LoVo (cell line): ENCODE results near the gene LLGL2.

Experiments used
- DNase-seq: peaks from one replicate; pipeline ENCODE4 v3.0.0-alpha.2; 2016; ENCODE audit warnings: low spot score

LLGL2 gene

GRCh38 chr17:75616521-75617122, 91.1 kb downstream of the LLGL2 start:
- DNase-seq = no peak

GRCh38 chr17:75617218-75617617, 91.7 kb downstream of the LLGL2 start:
- peak; percentile 94 for DNase-seq

- no peak for DNase-seq
These were observed 92.2 kb downstream of the LLGL2 start for GRCh38 chr17:75617675-75618074.

GRCh38 chr17:75619506-75620431, 94.3 kb downstream of the LLGL2 start:
- DNase-seq = no peak

DNA sequence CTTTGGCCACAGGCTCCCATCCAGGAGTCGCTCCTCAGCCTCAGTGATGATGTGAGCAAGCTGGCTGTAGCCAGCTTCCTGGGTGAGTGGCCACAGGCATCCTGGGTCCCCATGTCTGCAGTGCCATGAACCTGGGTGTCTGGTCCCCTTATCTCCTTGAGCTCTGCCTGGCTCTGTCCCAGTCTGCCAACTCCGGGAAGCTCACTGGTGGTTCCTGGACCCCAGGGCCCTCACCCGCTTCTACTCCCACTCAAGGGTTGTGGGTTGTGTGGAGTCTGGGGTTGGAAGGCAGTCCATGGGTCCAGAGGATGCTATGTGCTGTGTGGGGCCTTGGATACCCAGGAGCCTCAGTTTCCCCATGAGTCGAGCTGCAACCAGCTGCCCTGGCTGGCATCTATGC, 96.0 kb downstream of the LLGL2 start:
- DNase-seq = no peak

DNA sequence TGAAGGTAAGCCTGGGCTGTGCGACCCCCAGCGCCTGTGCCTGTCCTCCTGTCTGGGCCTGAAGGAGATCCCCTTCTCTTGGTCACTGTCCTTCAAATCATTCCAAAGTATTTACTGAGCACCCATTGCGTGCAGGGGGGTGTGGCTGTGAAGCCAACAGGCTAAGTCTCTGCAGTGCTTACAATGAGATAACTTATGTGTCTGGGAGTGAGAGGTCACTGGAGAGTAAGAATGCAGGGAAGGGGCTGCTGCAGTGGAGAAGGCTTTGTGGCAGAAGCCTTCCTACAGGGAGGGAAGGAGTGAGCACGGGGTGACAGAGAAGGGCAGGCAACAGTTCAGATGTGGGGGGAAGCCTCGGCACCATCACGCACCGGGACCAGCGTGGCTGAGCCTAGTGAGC, 96.6 kb downstream of the LLGL2 start:
- DNase-seq = no peak

DNA sequence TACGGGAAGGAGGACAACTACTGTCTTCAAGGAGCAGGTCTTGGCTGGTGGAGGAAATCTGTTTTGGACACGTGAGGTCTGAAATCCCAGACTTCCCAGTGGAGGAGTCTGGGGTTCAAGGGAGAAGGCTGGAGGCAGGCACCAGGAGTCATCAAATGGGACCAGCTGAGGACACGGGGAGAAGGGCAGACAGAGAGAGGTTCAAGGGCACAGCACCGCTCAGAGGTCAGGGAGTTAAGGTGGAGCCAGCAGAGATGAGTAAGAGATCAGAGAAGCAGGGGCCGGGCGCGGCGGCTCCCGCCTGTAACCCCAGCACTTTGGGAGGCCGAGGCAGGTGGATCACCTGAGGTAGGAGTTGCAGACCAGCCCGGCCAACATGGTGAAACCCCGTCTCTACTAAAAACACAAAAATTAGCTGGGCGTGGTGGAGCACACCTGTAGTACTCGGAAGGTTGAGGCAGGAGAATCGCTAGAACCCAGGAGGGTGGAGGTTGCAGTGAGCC, 97.3 kb downstream of the LLGL2 start:
- DNase-seq = no peak

DNA sequence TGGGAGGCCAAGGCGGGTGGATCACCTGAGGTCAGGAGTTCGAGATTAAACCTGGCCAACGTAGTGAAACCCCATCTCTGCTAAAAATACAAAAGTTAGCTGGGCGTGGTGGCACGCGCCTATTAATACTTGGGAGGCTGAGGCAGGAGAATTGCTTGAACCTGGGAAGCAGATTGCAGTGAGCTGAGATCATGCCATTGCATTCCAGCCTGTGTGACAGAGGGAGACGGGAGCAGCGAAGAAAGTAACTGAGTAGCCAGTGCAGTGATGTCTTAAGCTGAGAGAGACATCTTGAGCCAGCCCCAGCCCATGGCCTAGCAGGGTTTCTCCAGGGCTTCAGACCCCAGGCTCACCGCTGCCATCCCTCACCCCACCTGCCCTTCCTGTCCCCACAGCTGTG, 97.9 kb downstream of the LLGL2 start:
- DNase-seq = no peak

GRCh38 chr17:75624021-75624420, 98.5 kb downstream of the LLGL2 start:
- DNase-seq = no peak
